WTC11 (cell line): ENCODE results near the gene SUPT5H. TPM values are rescaled to one million over a fixed set of nuclear protein-coding genes. Genes with fewer than 3 reads are reported as not detected.

Source experiments
- ATAC-seq: fragments of 200-7000 bp; cut with Tn5 transposase; 2 replicates; pipeline ENCODE4 v1.10.0; 2021; ENCODE audit warnings: mild to moderate bottlenecking, moderate library complexity
- CTCF ChIA-PET: fragments of 300-600 bp; sonication (Branson Sonifier 250); formaldehyde crosslinking; loops from one replicate; lab custom pipeline; 2021; ENCODE audit warnings: antibody characterized with exemption; lab: Charles Lee
- POLR2A ChIA-PET: fragments of 350-600 bp; sonication (Branson Sonifier 250); formaldehyde crosslinking; loops from one replicate; lab custom pipeline; 2021; ENCODE audit warnings: antibody characterized with exemption; lab: Charles Lee
- DNase-seq: peaks from one replicate; pipeline ENCODE4 v3.0.0; 2021; ENCODE audit warnings: low spot score
- H3K27ac Mint-ChIP-seq: 2 replicates; pipeline ENCODE4 v1.8.0; 2021; ENCODE audit warnings: mixed read lengths
- H3K27me3 Mint-ChIP-seq: 2 replicates; pipeline ENCODE4 v1.8.0; 2021; ENCODE audit warnings: low read depth, mild to moderate bottlenecking, moderate library complexity, mixed read lengths
- H3K36me3 Mint-ChIP-seq: 2 replicates; pipeline ENCODE4 v1.8.0; 2021; ENCODE audit warnings: mixed read lengths
- H3K4me1 Mint-ChIP-seq: 2 replicates; pipeline ENCODE4 v1.8.0; 2022; ENCODE audit warnings: mixed read lengths
- H3K4me3 Mint-ChIP-seq: 2 replicates; pipeline ENCODE4 v1.8.0; 2021; ENCODE audit warnings: mild to moderate bottlenecking, moderate library complexity, mixed read lengths
- H3K9me3 Mint-ChIP-seq: 2 replicates; pipeline ENCODE4 v1.8.0; 2021; ENCODE audit warnings: mixed read lengths
- AFF4 ChIP-seq: sonication (generic); formaldehyde crosslinking; IDR thresholded peaks from 2 replicates; pipeline ENCODE4 v1.8.1; 2023; ENCODE audit warnings: mild to moderate bottlenecking, missing genetic modification reagents, borderline replicate concordance
- ELF4 ChIP-seq: sonication (generic); formaldehyde crosslinking; IDR thresholded peaks from 2 replicates; pipeline ENCODE4 v1.8.1; 2022; ENCODE audit warnings: low read depth, mild to moderate bottlenecking, moderate library complexity, missing genetic modification reagents
- EMX1 ChIP-seq: fragments of 250-450 bp; sonication (Bioruptor Pico); IDR thresholded peaks from 2 replicates; pipeline ENCODE4 v1.8.0; 2021; ENCODE audit warnings: mild to moderate bottlenecking
- ESRRA ChIP-seq: sonication (generic); formaldehyde crosslinking; IDR thresholded peaks from 2 replicates; pipeline ENCODE4 v1.8.1; 2022; ENCODE audit warnings: mild to moderate bottlenecking, missing genetic modification reagents, borderline replicate concordance
- ETV6 ChIP-seq: sonication (generic); formaldehyde crosslinking; IDR thresholded peaks from 2 replicates; pipeline ENCODE4 v1.8.1; 2022; ENCODE audit warnings: mild to moderate bottlenecking, missing genetic modification reagents
- FOXK1 ChIP-seq: sonication (generic); formaldehyde crosslinking; IDR thresholded peaks from 2 replicates; pipeline ENCODE4 v1.8.0; 2022; ENCODE audit warnings: mild to moderate bottlenecking, moderate library complexity, missing genetic modification reagents
- GRHL2 ChIP-seq: fragments of 250-450 bp; sonication (Bioruptor Pico); IDR thresholded peaks from 2 replicates; pipeline ENCODE4 v1.8.0; 2022; ENCODE audit warnings: mild to moderate bottlenecking, moderate library complexity; ENCODE audit not compliant: insufficient replicate concordance, severe bottlenecking
- PRDM15 ChIP-seq: sonication (generic); formaldehyde crosslinking; IDR thresholded peaks from 2 replicates; pipeline ENCODE4 v1.8.0; 2022; ENCODE audit warnings: missing genetic modification reagents
- PRRX2 ChIP-seq: fragments of 250-450 bp; sonication (Bioruptor Pico); IDR thresholded peaks from 2 replicates; pipeline ENCODE4 v1.8.0; 2021; ENCODE audit warnings: mild to moderate bottlenecking
- RELA ChIP-seq: sonication (generic); formaldehyde crosslinking; IDR thresholded peaks from 2 replicates; pipeline ENCODE4 v1.8.1; 2022; ENCODE audit warnings: missing genetic modification reagents, mild to moderate bottlenecking, borderline replicate concordance
- SOX15 ChIP-seq: fragments of 250-450 bp; sonication (Bioruptor Pico); IDR thresholded peaks from 2 replicates; pipeline ENCODE4 v1.9.0; 2021; ENCODE audit warnings: mild to moderate bottlenecking
- ZNF121 ChIP-seq: sonication (generic); formaldehyde crosslinking; IDR thresholded peaks from 2 replicates; pipeline ENCODE4 v1.8.0; 2023; ENCODE audit warnings: missing genetic modification reagents
- ZNF138 ChIP-seq: sonication (generic); formaldehyde crosslinking; conservative IDR thresholded peaks from 2 replicates; pipeline ENCODE4 v1.8.1; 2022; ENCODE audit warnings: mild to moderate bottlenecking, moderate library complexity, missing genetic modification reagents
- ZNF396 ChIP-seq: fragments of 250-450 bp; sonication (Bioruptor Pico); IDR thresholded peaks from 2 replicates; pipeline ENCODE4 v1.8.0; 2021; ENCODE audit warnings: mild to moderate bottlenecking, moderate library complexity, borderline replicate concordance
- total RNA-seq: library from RNA; stranded (reverse); gene quantifications from 3 replicates; pipeline ENCODE4 v1.2.3, GENCODE V29; 2021

The SUPT5H gene
- total RNA-seq, 1 experiment from 2014 or later: 135 TPM

- peak; percentile 86 for TF ChIP-seq PRDM15
- TF ChIP-seq ZNF121 (CRISPR knock-in tag): no peak
- TF ChIP-seq ZNF396 (CRISPR knock-in tag): no peak
These were observed 41.8 kb upstream of the SUPT5H start (continued) for GRCh38 chr19:39403331-39404312.

- no peaks in the 10 kb centered on the region for H3K9me3 Mint-ChIP-seq
- peaks cover 8% of the 10 kb centered on the region; the same call in 1 of the 2 replicates for H3K36me3 Mint-ChIP-seq
- no peak for DNase-seq
- CTCF ChIA-PET: interaction anchor here (0.6 to 4.3 kb wide), 2 partner anchors 8 to 11 kb away, joined by 3 to 38 read pairs; no protein-coding TSS in a partner anchor
- no peak for ATAC-seq
- POLR2A ChIA-PET: interaction anchor here (0.6 to 2.2 kb wide), 4 partner anchors 14 to 404 kb away, joined by 3 to 15 read pairs (median 8); partner anchors contain the start of genes MED29, PAF1 and RPS16
- H3K4me3 Mint-ChIP-seq: peak overlapping the region; percentile 91
- H3K27ac Mint-ChIP-seq: peak overlapping the region; percentile 70
- peaks cover 52% of the 10 kb centered on the region for H3K4me1 Mint-ChIP-seq
- no peak for TF ChIP-seq ELF4 (CRISPR knock-in tag)
- TF ChIP-seq AFF4 (CRISPR knock-in tag): no peak
- TF ChIP-seq GRHL2: no peak
- TF ChIP-seq ESRRA (CRISPR knock-in tag): no peak
- TF ChIP-seq FOXK1 (CRISPR knock-in tag): no peak
- no peak for TF ChIP-seq ZNF138 (CRISPR knock-in tag)
- TF ChIP-seq ETV6 (CRISPR knock-in tag): no peak
- no peak for TF ChIP-seq PRRX2 (CRISPR knock-in tag)
- TF ChIP-seq ZNF396 (CRISPR knock-in tag): no peak
- no peaks in the 10 kb centered on the region for H3K27me3 Mint-ChIP-seq
These were observed 40.0 kb upstream of the SUPT5H start for GRCh38 chr19:39405261-39405957.

GRCh38 chr19:39405958-39406655 lies 39.3 kb upstream of the SUPT5H start:
- peaks cover 54% of the 10 kb centered on the region for H3K4me1 Mint-ChIP-seq
- H3K36me3 Mint-ChIP-seq: peaks cover 8% of the 10 kb centered on the region; the same call in 1 of the 2 replicates
- H3K9me3 Mint-ChIP-seq: no peaks in the 10 kb centered on the region
- no peaks in the 10 kb centered on the region for H3K27me3 Mint-ChIP-seq
- no peak for TF ChIP-seq EMX1 (CRISPR knock-in tag)
- no peak for TF ChIP-seq RELA (CRISPR knock-in tag)
- no peak for TF ChIP-seq SOX15 (CRISPR knock-in tag)
- POLR2A ChIA-PET: interaction anchor here (0.6 to 2.1 kb wide), 5 partner anchors 8 to 74 kb away, joined by 3 to 15 read pairs (median 7); partner anchors contain the start of genes MED29, PAF1 and RPS16
- DNase-seq (peak; percentile 78), ATAC-seq (peak; percentile 1)
- peak overlapping the region; percentile 94 for H3K27ac Mint-ChIP-seq
- CTCF ChIA-PET: interaction anchor here (0.6 to 4.3 kb wide), 5 partner anchors 8 to 96 kb away, joined by 3 to 38 read pairs (median 3); no protein-coding TSS in a partner anchor
- H3K4me3 Mint-ChIP-seq: peak overlapping the region; percentile 73
